Astrocyte of the cerebellum (primary cell): ENCODE results near the gene PAX7.

Source experiments
- DNase-seq: peaks from one replicate; pipeline ENCODE4 v3.0.0-alpha.2; 2011; ENCODE audit warnings: low read depth
- H3K4me3 ChIP-seq: 2 replicates; pipeline ENCODE4 v1.5.1; 2011; ENCODE audit warnings: mild to moderate bottlenecking, low read depth, low read length, moderate library complexity
- in situ Hi-C: cut with HindIII; loops from 2 replicates; pipeline ENCODE4 v1.10.0; 2017; ENCODE audit warnings: low sequenced_read_pairs
- TF ChIP-seq, protein P1 (sequence below): IDR thresholded peaks from 2 replicates; pipeline ENCODE4 v1.5.1; 2012; ENCODE audit warnings: low read length, low read depth, moderate library complexity, mild to moderate bottlenecking; ENCODE audit errors: missing control alignments

PAX7 gene

DNA sequence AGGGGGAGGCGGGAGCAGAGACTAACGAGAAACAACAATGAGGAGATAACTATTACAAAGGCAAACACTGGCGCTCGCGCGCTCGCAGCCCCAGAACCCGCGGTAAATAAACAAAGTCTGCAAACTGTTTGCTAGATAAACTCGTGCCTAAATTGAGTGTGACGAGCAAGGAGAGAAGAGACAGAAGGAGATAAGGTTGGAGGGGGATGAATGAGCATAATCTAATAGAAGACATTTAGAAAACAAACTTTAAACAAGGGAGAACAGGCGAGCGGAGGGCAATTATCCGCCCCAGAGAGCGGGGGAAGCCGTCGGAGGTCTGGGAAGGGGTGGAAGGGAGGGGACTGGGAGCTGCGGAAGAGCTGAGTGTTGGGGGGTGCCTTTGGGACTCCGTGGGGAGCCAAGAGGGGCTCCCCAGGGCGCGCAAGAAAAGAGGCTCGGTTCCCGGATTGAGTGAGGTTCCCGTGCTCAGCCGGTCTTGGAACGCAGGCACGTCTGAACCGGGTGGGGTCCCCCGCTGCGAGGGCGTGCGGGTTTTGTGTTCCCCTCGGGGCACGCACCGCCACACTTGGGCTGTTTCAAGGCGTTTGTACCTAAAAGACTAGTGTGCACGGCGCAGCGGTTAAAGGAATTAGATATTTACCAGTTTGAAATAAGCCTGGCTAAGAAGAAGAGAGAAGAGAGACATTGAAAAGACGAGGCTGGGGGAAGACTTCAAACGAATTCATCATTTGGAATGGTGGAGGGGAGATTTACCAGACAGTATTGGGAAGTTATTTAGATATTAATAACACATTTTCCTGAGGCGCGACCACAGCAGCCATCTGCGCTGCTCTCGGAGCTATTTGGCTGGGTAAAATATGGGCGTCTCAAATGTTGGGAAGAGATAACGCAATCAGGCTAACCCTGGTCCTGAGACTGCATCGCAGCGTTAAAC, 10.6 kb downstream of the PAX7 start:
- no peak for DNase-seq
- in situ Hi-C loops, result no loop called here
- TF ChIP-seq, protein P1, sequence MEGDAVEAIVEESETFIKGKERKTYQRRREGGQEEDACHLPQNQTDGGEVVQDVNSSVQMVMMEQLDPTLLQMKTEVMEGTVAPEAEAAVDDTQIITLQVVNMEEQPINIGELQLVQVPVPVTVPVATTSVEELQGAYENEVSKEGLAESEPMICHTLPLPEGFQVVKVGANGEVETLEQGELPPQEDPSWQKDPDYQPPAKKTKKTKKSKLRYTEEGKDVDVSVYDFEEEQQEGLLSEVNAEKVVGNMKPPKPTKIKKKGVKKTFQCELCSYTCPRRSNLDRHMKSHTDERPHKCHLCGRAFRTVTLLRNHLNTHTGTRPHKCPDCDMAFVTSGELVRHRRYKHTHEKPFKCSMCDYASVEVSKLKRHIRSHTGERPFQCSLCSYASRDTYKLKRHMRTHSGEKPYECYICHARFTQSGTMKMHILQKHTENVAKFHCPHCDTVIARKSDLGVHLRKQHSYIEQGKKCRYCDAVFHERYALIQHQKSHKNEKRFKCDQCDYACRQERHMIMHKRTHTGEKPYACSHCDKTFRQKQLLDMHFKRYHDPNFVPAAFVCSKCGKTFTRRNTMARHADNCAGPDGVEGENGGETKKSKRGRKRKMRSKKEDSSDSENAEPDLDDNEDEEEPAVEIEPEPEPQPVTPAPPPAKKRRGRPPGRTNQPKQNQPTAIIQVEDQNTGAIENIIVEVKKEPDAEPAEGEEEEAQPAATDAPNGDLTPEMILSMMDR, result no peak
- H3K4me3 ChIP-seq, result no peak overlapping the region

- TF ChIP-seq, protein P1, result no peak
- in situ Hi-C loops, result no loop called here
- H3K4me3 ChIP-seq, result no peak overlapping the region
- DNase-seq, result no peak
Measured at GRCh38 chr1:18642278-18643095, 11.8 kb downstream of the PAX7 start.

- no peak overlapping the region for H3K4me3 ChIP-seq
- DNase-seq, result no peak
- in situ Hi-C loops, result no loop called here
- TF ChIP-seq, protein P1, result no peak
Measured at GRCh38 chr1:18643154-18644012, 12.7 kb downstream of the PAX7 start.

DNA sequence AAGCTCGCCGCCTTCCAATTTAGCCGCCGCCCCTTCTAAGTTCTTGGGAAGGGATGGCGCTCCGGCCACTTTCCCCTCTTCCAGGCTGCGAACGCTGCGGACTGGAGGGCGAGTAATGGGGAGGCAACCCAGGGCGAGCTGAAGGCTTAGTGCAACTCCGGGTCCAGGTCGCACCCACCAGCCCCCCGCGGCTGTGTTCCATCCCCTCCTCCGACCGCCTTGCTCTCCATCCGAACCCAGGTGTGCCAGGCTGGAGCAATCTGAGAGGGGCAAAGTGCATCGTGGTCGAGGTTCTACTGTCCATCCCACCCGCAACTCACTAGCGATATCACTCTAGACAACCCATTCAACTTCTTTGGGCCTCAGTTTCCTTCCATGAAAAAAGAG, 13.4 kb downstream of the PAX7 start:
- TF ChIP-seq, protein P1, result no peak
- no peak for DNase-seq
- in situ Hi-C loops, result no loop called here
- no peak overlapping the region for H3K4me3 ChIP-seq

GRCh38 chr1:18644446-18644845, 13.8 kb downstream of the PAX7 start:
- no peak for DNase-seq
- TF ChIP-seq, protein P1, result no peak
- no peak overlapping the region for H3K4me3 ChIP-seq
- in situ Hi-C loops, result no loop called here
